Endothelial cell of umbilical vein (primary cell): ENCODE measurements around the gene PDE6B. TPM values are rescaled to one million over a fixed set of nuclear protein-coding genes. Genes with fewer than 3 reads are reported as not detected.

ENCODE experiments used
- BruUV-seq: library from RNA; stranded (reverse); fragments of 400-500 nt; replicated peaks from 2 replicates; lab custom pipeline; 2021; lab: Mats Ljungman, UMichigan
- CTCF ChIA-PET: fragments of 300-600, 350-600 bp; sonication (Branson Sonifier 250); formaldehyde crosslinking; loops from one replicate; lab custom pipeline; 2021; ENCODE audit warnings: antibody characterized with exemption, inconsistent platforms; lab: Charles Lee
- POLR2A ChIA-PET: fragments of 300-600, 350-600 bp; sonication (Branson Sonifier 250); formaldehyde crosslinking; loops from one replicate; lab custom pipeline; 2021; ENCODE audit warnings: antibody characterized with exemption, inconsistent platforms; lab: Charles Lee
- DNase-seq: peaks from one replicate; pipeline ENCODE4 v3.0.0-alpha.2; 2011; ENCODE audit warnings: low read depth, low spot score
- FAIRE-seq: peaks from 2 replicates; lab custom pipeline; 2011; peaks lifted over from hg19 to GRCh38; lab: Jason Lieb, UNC
- H2AFZ ChIP-seq: 2 replicates; pipeline ENCODE4 v1.6.0; 2012; ENCODE audit warnings: low read depth, low read length, control low read depth, inconsistent platforms
- H3K27ac ChIP-seq: 2 replicates; pipeline ENCODE4 v1.5.1; 2011; ENCODE audit warnings: low read depth, mild to moderate bottlenecking, control low read depth, low read length, moderate library complexity; ENCODE audit not compliant: insufficient read depth
- H3K27me3 ChIP-seq, 2 experiments: 2 replicates each; pipeline versions ENCODE4 v1.6.0 to v1.6.1; 2011; ENCODE audit warnings: low read length in 2 of 2, mixed read lengths in 1 of 2; ENCODE audit not compliant: control insufficient read depth in 2 of 2, insufficient read depth in 2 of 2
- H3K36me3 ChIP-seq, 2 experiments: 2 replicates in 1 of 2; 3 replicates in 1 of 2; pipeline ENCODE4 v1.5.1; 2011; ENCODE audit warnings: low read length in 2 of 2, mild to moderate bottlenecking in 1 of 2, moderate library complexity in 1 of 2; ENCODE audit not compliant: control insufficient read depth in 2 of 2, insufficient read depth in 2 of 2; ENCODE audit errors: extremely low read depth in 1 of 2
- H3K4me1 ChIP-seq: 3 replicates; pipeline ENCODE4 v1.5.1; 2011; ENCODE audit warnings: mild to moderate bottlenecking, low read length; ENCODE audit not compliant: control insufficient read depth, insufficient read depth; ENCODE audit errors: extremely low read depth
- H3K4me2 ChIP-seq: 2 replicates; pipeline ENCODE4 v1.6.1; 2011; ENCODE audit warnings: low read length, control low read depth, mixed read lengths; ENCODE audit not compliant: insufficient read depth
- H3K4me3 ChIP-seq, 3 experiments: fragments of 200-600 bp in 1 of 3; sonication (generic), shearing (Covaris generic) in 1 of 3; replicated peaks in 1 of 3; 2 replicates each; pipeline ENCODE4 v1.5.1; 2011 to 2016; ENCODE audit warnings: control low read depth in 3 of 3, low read length in 3 of 3, mild to moderate bottlenecking in 2 of 3, inconsistent platforms in 1 of 3, low read depth in 1 of 3, moderate library complexity in 1 of 3; ENCODE audit not compliant: insufficient read depth in 1 of 3
- H3K79me2 ChIP-seq: 2 replicates; pipeline ENCODE4 v1.6.0; 2012; ENCODE audit warnings: low read length, inconsistent platforms; ENCODE audit not compliant: control insufficient read depth, insufficient read depth
- H3K9ac ChIP-seq: replicated peaks from 2 replicates; pipeline ENCODE3; 2011; ENCODE audit warnings: low read length, control low read depth; ENCODE audit not compliant: insufficient read depth; ENCODE audit errors: extremely low read depth
- H3K9me1 ChIP-seq: replicated peaks from 3 replicates; pipeline ENCODE4 v1.6.0; 2011; ENCODE audit warnings: mild to moderate bottlenecking, low read length; ENCODE audit not compliant: control insufficient read depth, insufficient read depth; ENCODE audit errors: extremely low read depth
- H3K9me3 ChIP-seq: replicated peaks from 2 replicates; pipeline ENCODE4 v1.5.1; 2012; ENCODE audit warnings: low read length, inconsistent platforms; ENCODE audit not compliant: control insufficient read depth, insufficient read depth
- H4K20me1 ChIP-seq: replicated peaks from 2 replicates; pipeline ENCODE3; 2011; ENCODE audit warnings: mild to moderate bottlenecking, low read length; ENCODE audit not compliant: control insufficient read depth, insufficient read depth; ENCODE audit errors: extremely low read depth
- EZH2 ChIP-seq: IDR thresholded peaks from 2 replicates; pipeline ENCODE4 v1.6.1; 2012; ENCODE audit warnings: borderline replicate concordance, low read depth, mild to moderate bottlenecking, moderate library complexity, low read length, inconsistent platforms; ENCODE audit not compliant: severe bottlenecking
- FOS ChIP-seq: IDR thresholded peaks from 2 replicates; pipeline ENCODE4 v1.6.1; 2011; ENCODE audit warnings: mild to moderate bottlenecking, low read length, moderate library complexity, borderline replicate concordance; ENCODE audit not compliant: insufficient read depth
- GATA2 ChIP-seq: IDR thresholded peaks from 2 replicates; pipeline ENCODE4 v1.7.0; 2011; ENCODE audit warnings: low read depth, mild to moderate bottlenecking, moderate library complexity, mixed read lengths, low read length; ENCODE audit not compliant: insufficient read length, insufficient read depth
- JUN ChIP-seq: IDR thresholded peaks from 2 replicates; pipeline ENCODE4 v1.6.1; 2011; ENCODE audit warnings: borderline replicate concordance, low read depth; ENCODE audit not compliant: insufficient read length, insufficient read depth
- MYC ChIP-seq: IDR thresholded peaks from one replicate; pipeline ENCODE4 v1.6.1; 2011; ENCODE audit warnings: mild to moderate bottlenecking, low read depth, low read length
- POLR2A ChIP-seq: IDR thresholded peaks from 2 replicates; pipeline ENCODE4 v1.6.1; 2012; ENCODE audit warnings: low read depth, mild to moderate bottlenecking, control low read depth, low read length
- POLR2AphosphoS5 ChIP-seq: IDR thresholded peaks from 2 replicates; pipeline ENCODE4 v1.6.1; 2012; ENCODE audit warnings: low read depth, mild to moderate bottlenecking, control low read depth, low read length, moderate library complexity; ENCODE audit not compliant: insufficient read depth
- dilution Hi-C: fragments of 300-500 bp; cut with MboI; formaldehyde crosslinking; loops from one replicate; pipeline ENCODE4 v1.15.0; 2019; ENCODE audit warnings: low sequenced_read_pairs; ENCODE audit not compliant: extremely low pct_ligation_motif_present
- intact Hi-C: fragments of 100-400 bp; cut with micrococcal nuclease; formaldehyde crosslinking; loops from one replicate; pipeline ENCODE4 v1.10.0; 2022
- polyA plus RNA-seq, 4 experiments: library from polyadenylated mRNA; depleted of rRNA in 3 of 4; stranded (reverse) in 3 of 4; unstranded in 1 of 4; fragments of >200 nt; gene quantifications; 2 replicates each; pipeline versions ENCODE4 v1.2.1 to v1.2.3, GENCODE V29; 2011 to 2012; ENCODE audit warnings: missing spikeins in 1 of 4
- total RNA-seq: library from RNA; stranded (reverse); gene quantifications from 2 replicates; pipeline ENCODE4 v1.2.3, GENCODE V29; 2021
- TF ChIP-seq, protein P1 (sequence below): IDR thresholded peaks from 2 replicates; pipeline ENCODE4 v1.6.1; 2011; ENCODE audit not compliant: insufficient read depth, insufficient read length
- TF ChIP-seq, protein P2 (sequence below), 2 donors: IDR thresholded peaks; 1 replicate in 1 of 2; 2 replicates in 1 of 2; pipeline ENCODE4 v1.5.1; 2011; ENCODE audit warnings: low read length in 2 of 2, mild to moderate bottlenecking in 2 of 2, moderate library complexity in 2 of 2, control low read depth in 1 of 2, inconsistent platforms in 1 of 2, low read depth in 1 of 2; ENCODE audit not compliant: insufficient read depth in 1 of 2; ENCODE audit errors: extremely low read depth in 1 of 2

PDE6B gene
- total and polyA plus RNA-seq, 2 donors (not counting 3 experiments of a cell fraction or from before 2014, with no cell fraction given) = 0.77 to 1.8 TPM

DNA sequence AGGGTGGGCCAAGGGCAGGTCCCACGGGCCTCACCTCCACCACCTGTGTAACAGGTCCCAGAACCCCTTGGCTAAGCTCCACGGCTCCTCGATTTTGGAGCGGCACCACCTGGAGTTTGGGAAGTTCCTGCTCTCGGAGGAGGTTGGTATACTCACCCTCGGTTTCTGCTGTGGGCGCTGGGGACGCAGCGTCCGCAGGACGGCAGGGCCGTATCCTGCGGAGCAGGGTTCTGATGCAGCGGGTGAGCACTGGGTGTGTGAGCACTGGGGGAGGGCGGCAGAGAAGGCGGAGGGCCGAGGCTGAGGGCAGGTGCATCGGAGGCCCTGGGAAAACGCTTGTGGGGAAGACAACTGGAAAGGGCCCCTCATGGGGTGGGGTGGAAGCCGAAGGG lies 37.7 kb downstream of the PDE6B start:
- intact Hi-C loops = no loop called here
- no peak for FAIRE-seq
- dilution Hi-C loops = no loop called here
- H3K9me3 ChIP-seq = no peaks in the 10 kb centered on the region
- H3K4me3 ChIP-seq = peak overlapping the region in 1 of 3 experiments; percentile 38
- H3K4me2 ChIP-seq = no peak overlapping the region
- H3K79me2 ChIP-seq = no peaks in the 10 kb centered on the region
- CTCF ChIA-PET = no interaction called here
- H3K27me3 ChIP-seq = peaks cover 0 to 5% of the 10 kb centered on the region in 2 experiments
- H3K27ac ChIP-seq = no peak overlapping the region
- no peaks in the 10 kb centered on the region for H3K4me1 ChIP-seq
- no peaks in the 10 kb centered on the region for H4K20me1 ChIP-seq
- TF ChIP-seq, protein P1, sequence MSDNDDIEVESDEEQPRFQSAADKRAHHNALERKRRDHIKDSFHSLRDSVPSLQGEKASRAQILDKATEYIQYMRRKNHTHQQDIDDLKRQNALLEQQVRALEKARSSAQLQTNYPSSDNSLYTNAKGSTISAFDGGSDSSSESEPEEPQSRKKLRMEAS = no peak
- TF ChIP-seq, protein P2, sequence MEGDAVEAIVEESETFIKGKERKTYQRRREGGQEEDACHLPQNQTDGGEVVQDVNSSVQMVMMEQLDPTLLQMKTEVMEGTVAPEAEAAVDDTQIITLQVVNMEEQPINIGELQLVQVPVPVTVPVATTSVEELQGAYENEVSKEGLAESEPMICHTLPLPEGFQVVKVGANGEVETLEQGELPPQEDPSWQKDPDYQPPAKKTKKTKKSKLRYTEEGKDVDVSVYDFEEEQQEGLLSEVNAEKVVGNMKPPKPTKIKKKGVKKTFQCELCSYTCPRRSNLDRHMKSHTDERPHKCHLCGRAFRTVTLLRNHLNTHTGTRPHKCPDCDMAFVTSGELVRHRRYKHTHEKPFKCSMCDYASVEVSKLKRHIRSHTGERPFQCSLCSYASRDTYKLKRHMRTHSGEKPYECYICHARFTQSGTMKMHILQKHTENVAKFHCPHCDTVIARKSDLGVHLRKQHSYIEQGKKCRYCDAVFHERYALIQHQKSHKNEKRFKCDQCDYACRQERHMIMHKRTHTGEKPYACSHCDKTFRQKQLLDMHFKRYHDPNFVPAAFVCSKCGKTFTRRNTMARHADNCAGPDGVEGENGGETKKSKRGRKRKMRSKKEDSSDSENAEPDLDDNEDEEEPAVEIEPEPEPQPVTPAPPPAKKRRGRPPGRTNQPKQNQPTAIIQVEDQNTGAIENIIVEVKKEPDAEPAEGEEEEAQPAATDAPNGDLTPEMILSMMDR (IDR thresholded peaks at IDR 0.05; ENCODE audit: extremely low read depth in 1 of 2, insufficient read depth in 1 of 2, low read depth in 1 of 2, low read length in 2 of 2) = no peak
- TF ChIP-seq FOS (no peak), GATA2 (no peak), POLR2A (no peak), EZH2 (no peak), JUN (no peak), MYC (no peak), POLR2AphosphoS5 (no peak)
- POLR2A ChIA-PET = no interaction called here
- no peaks in the 10 kb centered on the region for H3K9me1 ChIP-seq
- peak overlapping the region; percentile 84 for H2AFZ ChIP-seq
- no peak for DNase-seq
- H3K36me3 ChIP-seq = no peaks in the 10 kb centered on the region
- no peak overlapping the region for H3K9ac ChIP-seq
- BruUV-seq = no TSS peak
